ENCODE data around the gene PSMB10. TPM values are rescaled to one million over a fixed set of nuclear protein-coding genes. Genes with fewer than 3 reads are reported as not detected.

Gene PSMB10
- total RNA-seq, 1 experiment from 2014 or later: 62.2 TPM

DNA sequence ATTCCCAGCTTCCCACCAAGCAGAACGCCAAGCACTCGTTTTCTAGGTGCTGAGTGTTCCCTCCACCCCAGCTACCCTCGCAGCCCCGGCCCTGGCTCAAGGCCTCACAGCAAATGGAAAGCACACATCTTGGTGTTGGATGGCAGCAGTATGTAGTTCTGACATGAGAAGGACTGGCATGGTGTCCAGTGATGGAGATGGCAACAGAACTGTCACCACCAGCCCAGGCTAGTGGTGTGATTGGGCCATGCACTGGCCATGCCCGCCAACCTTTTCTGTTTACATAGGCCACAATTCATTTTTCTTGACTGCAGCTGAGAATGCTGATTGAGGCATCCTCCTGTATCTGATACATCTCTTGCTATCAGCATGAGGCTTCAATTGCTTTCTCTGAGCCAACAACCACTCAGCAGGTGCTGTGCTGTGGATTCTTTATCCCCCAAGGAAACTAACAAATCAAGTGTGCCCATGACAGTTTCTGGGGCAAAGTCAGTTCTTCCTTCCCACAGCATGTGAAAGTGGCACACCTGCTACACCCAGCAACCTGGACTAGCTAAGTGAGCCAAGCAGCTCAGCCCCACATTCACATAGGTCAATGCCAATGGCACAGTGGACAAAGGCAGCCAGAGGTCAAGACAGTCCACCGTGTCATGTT is 28.0 kb upstream of the PSMB10 start:
- DNase-seq (ENCODE audit: low read depth): no peak

DNA sequence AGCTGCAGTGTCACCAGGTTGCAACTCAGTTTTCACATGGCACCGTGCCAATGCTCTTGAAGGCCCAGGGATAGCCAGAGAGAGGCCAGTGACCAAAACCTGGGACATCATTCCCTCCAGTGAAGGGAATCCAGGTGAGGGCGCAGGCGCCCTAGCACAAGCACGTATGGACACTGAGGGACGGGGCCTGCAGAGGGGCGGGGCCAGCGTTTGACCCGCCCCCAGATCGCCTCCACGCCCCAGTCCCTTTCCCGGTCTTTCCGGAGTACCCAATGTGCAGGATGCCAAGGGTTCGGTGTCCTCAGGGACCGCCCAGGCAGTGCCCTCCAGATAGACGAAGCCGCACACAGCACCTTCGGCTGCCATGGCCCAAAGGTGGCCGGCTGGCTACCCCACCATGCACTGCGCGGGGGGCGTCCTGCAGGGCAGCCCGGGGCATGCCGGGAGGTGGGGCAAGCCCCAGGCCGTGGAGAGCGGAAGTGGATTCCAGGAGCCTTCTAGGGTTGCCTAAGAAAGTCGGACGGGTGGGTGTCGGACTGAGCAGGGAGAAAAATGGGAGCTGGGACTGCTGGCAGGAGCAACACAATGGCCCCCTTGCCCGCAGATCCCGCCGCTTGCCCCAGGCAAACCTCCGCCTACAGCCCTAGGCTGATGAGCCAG is 27.1 kb upstream of the PSMB10 start:
- no peak for DNase-seq (ENCODE audit: low read depth)

DNA sequence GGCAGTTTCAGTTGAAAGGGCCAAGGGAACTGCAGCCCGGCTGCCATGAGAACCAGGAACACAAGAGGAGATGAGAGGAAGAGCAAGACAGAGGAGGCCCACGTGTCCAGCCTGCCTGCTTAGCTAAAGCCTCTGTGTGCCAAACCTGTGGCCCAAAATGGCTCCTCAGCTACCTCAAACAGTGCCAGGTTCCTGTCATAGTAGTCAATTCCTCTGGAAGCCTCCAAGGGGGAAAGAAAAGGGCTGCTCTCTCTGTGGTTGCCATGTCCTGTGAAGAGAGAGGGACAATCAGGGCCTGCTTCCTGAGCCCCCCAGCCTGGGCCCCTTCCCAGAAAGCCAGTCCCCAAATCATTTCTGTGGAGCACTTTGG is 26.6 kb upstream of the PSMB10 start:
- no peak for DNase-seq (ENCODE audit: low read depth)

DNA sequence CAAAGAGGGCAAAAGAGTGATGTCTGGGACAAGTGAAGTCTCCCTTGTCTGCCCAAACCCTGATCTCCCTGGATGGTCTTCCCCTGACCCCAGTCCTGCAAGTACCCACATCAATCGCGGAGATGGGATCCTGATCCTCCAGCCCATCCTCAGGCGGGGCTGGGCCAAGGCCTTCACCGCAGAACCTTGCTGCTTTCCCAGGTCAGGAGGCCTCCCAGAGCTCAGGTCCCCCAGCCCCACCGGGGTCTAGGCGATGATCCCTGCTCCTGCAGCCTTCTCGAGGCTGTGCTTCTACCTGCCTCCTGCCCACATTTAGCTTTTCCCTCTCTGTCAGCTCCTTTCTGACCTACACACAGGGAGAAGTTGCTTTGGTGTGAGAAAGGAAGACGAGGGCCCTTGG is 25.5 kb upstream of the PSMB10 start:
- DNase-seq (ENCODE audit: low read depth): no peak

DNA sequence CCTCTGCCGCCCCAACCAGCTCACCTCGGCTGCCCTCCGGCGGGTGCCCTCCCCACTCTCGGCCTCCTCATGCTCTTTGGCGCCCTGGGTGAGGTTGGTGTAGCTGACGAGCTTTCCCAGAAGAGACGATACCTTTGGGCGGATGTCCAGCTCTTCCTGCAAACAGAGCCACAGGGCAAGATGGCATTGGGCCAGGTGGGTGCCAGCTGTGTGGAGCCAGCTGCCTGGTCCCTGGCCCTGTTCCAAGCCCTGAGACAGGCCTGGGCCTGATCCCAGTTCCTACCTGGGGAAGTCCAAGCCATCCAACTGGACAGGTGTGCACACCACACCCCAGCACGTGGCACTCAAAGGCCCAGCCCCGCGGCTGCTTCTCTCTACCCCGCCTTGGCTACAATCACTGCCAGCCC is 24.9 kb upstream of the PSMB10 start:
- no peak for DNase-seq (ENCODE audit: low read depth)

DNA sequence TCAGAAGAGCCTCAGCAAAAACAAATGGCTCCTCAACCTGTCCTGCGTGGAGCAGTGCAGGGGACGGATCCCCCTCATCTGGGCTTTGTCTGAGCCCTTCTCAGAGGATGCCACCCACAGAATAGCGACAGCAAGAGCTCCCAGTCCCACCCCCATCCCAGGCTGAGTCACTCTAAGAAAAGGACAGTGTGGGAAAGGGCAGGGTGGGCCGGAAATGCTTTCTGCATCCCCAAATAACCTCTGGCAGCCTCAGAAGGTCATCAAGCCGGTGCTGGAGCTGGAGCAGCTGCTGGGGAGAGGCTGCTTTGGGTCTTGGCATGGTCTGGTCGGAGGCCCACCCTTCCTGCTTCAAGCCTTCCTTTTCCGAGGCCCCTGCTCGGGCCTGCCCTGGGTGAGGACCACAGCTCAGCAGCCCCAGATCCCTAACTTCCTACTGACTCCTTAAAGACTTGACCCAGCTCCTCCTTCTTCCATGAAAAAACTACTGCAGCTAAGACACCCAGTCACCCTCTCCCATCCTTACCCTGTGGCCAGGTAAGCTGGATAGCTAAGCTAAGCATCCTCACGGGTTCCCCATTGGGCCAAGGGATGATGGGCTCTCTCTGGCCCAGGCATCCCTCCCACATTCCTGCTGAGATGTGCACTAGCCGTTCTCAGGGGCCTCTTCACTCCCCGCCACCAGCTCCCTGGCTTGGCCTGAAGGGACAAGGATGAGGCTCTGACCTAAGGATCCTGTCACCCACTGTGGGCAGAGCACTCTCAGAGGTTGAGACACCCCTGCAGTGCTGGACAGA is 23.1 kb upstream of the PSMB10 start:
- DNase-seq (ENCODE audit: low read depth): peak; percentile 75

DNA sequence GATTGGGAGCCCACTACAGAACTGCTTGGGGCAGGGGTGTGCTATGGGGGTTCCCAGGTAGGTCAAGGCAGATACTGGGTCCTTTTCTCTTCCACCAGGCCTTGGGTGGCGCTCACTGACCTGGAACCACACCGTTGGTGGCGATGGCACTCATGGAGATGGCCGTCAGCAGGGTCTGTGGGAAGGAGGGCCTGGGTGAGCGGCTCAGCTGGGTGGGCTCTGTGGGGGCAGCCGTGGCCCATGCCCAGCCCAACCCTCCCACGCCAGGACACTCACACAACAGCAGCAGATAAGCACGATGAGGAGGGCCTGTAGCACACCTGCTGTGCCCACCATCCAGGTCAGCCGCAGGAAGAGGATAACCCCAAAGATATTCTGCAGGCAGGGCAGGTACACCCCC is 21.0 kb upstream of the PSMB10 start:
- no peak for DNase-seq (ENCODE audit: low read depth)

DNA sequence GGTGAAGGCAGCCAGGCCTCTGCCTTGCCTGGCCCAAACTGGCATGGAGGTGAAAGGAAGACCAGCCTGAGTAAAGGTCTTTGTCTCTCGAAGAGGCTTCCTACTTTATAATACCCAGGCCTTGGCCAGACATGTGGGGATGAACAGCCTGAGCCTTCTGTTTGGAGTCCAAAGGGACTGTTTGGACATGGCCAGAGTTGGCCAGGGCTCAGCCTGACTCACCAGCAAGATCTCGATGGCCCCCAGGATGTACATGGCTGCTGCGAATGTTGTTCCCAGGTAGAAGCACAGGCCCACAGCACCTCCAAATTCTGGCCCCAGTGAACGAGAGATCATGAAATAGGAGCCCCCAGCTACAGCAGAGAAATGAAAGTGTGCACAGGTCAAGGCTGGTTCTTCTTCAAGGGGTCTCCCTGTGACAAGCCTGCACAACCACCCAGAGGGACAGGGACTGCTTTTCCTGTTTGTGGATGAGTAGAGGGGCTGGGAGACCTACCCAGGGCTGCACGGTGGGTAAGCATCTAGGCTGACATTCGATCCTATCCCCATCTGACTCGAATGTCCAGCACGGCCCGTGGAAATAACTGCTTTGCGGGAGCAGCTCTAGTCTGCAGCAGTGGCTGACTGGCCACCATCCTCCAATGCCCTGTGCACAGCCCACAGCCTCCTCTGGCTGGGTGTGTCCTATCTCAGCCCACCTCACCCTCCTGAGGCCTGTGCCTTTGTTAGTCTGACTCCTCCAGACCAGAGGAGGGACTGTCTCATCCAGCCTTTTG is 18.0 kb upstream of the PSMB10 start:
- no peak for DNase-seq (ENCODE audit: low read depth)

DNA sequence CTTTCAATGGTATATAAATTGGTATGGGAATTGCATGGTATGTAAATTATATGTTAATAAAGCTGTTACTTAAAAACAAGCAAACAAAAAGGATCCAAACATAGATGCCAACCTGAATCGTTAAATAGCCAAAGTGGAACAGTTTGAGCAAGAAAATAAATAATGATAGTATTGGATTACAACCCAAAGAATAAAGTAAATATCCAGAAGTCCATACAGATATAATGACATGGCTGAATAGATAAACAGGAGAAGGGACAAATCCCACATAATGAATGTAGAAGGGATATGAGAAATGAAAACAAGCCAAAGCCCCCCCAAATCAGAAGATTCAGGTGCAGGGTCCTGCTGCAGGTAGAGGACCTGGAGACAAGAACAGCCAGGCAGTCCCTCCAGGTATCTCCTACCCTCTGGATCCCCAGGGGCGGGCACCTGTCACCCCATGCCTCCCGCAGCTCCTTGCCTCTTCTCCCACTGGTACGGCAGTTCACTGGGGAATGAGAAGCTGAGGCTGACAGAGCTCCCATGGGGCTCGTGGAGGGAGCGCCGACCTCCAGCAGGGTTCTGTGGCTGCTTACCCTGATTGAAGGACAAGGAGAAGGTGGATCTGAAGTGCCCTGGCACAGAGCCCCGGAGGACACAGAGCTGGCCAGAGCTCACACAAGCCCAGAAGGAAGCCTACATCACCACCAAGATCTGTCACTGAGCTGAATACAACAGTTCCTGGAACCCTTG is 17.2 kb upstream of the PSMB10 start:
- no peak for DNase-seq (ENCODE audit: low read depth)

DNA sequence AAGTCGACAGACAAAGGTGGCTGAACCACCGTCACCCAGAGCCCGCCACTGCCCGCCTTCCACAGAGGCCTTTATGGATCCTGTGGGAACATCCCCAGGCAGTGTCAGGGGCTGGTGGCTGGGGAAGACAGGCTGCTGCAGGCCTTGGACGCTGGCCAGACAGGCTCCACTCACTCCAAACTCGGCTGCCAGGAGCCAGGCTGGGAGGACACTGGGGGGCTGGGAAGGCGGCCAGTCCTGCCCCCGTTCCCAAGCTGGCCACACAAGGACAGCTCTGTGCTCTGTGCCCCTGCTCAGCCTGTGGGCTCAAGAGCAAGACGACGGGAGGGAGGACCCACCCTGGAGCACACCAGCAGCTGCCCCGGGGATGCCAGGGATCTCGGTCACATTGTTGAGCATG is 14.8 kb upstream of the PSMB10 start:
- no peak for DNase-seq (ENCODE audit: low read depth)

DNA sequence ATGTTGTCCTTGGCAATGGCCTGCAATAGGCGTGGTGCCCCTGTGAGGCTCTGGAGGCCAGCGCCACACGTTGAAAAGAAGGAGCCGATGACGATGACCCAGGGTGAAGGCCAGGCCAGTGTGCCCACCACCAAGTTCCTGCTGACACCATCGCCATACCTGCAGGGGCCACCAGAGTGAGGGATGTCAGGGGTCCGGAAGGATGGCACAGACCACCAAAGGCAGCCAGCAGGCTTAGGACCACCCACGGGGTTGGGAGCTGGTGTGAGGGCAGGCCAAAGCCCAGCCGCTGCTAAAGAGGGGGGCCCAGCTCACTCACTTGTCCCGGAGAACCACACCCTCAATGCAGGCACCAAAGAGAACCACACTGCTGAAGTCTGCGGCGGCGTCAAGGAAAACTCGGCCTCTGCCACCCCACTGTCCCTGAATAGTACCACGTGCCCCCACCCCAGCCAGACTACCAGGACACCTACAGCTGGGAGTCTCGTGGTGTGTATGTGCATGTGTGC is 13.7 kb upstream of the PSMB10 start:
- DNase-seq (ENCODE audit: low read depth): no peak

DNA sequence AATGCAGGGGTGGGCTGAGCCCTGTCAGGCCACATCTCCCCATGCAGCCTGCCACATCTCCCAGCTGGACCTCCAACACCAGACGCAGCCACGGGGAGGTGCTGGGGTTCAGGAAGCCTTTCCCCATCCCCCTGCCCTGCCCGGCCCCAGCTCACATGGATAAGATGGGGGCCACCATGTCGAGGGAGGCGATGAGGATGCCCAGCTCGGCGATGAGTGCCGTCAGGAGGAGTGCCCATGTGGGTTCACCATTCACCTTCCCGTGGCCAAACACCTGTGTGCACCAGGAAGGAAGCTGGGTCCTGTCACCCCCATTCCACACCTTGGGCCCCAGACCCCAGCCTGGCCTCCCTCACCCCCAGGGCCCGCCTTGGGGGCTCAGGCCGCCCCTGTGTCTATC is 13.0 kb upstream of the PSMB10 start:
- DNase-seq (ENCODE audit: low read depth): no peak

DNA sequence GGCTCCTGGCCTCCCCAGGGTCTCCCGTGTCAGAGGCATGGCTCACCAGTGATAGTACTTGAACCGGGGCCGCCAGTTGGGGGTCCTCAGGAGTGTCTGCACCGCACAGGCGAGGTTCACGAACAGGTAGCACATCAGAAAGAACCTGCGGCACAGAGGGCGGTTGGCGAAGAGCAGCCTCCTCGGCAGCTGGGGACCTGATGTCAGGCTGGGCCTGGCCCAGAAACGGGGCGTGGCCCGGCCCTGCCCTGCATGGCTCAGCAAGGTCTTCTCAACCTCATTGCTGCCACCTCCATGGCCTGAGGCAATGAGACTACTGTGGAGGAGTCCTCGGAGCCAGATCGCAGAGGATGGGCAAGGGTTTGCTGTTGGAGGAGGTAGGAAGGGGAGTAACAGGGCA is 11.4 kb upstream of the PSMB10 start:
- DNase-seq (ENCODE audit: low read depth): no peak

DNA sequence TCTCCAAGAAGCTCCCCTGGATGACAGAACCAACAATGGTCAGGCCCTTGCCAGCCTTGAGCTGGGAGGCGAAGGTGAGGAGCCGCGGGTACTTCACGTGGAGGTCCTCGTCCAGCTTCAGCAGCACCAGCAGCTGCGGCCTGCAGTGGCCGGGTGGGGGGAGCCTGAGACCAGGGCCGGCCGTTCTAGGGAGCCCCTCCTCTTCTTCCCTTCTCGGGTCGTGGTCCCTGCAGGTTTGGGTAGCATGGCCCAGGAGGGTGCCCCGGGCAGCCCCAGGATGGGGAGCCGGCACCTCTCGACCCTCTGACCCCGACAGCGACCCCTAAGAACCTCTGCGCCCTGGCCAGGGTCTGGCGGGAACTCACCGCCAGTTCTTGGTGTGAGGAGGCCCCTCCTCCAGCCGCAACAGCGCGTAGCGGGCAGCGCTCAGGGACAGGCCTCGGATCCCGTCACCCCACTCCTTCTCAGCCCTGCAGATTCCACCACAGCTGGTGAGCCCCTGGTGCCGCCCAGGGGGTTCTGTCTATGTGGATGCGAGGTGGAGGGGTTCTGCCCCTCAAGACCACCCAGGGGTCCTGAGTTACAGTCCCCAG is 10.4 kb upstream of the PSMB10 start:
- no peak for DNase-seq (ENCODE audit: low read depth)

DNA sequence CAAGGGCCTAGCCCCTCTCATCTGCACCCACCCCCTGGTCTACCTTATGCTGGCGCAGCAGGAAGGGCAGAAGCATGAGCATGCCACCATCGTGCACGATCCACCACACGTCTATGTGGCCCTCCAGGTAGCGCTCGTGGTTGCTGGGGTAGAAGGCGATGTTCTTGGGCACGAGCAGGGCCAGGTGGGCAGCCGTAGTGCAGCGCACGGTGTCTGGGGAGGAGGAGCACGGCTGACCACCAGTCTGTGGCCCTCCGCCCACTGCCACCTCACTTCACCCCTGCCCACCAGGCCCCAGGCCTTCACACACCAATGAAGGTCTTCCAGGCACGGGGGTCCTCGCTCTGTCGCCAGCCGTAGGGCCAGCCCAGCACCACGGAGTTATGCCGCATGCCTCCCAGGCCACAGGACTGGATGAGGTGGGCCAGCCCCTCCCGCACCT is 9.5 kb upstream of the PSMB10 start:
- DNase-seq (ENCODE audit: low read depth): no peak

DNA sequence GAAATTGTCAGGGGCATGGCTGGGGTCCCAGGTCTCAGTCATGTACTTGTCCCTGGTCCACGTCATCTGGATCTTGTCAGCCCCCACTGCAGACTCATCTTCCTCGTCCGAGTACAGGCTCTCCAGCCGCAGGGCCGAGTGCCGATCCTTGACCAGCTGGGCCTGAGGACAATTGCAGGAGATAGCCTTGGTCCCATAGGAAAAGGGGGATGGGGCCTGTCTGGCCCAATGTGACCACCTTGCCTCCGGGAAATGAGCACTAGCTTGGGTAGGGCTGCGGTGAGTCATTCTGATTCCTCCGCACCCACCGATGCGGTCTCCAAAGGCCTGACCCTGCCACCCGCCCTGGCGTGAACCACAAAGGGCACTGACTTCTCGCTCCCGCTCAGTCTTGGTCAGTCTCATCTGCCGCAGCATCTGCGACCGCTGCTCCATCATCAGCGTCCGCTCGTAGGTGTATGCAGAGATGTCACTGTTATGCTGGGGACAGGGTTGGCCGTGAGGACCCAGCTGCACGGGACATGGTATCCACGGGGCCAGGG is 8.8 kb upstream of the PSMB10 start:
- DNase-seq (ENCODE audit: low read depth): no peak

DNA sequence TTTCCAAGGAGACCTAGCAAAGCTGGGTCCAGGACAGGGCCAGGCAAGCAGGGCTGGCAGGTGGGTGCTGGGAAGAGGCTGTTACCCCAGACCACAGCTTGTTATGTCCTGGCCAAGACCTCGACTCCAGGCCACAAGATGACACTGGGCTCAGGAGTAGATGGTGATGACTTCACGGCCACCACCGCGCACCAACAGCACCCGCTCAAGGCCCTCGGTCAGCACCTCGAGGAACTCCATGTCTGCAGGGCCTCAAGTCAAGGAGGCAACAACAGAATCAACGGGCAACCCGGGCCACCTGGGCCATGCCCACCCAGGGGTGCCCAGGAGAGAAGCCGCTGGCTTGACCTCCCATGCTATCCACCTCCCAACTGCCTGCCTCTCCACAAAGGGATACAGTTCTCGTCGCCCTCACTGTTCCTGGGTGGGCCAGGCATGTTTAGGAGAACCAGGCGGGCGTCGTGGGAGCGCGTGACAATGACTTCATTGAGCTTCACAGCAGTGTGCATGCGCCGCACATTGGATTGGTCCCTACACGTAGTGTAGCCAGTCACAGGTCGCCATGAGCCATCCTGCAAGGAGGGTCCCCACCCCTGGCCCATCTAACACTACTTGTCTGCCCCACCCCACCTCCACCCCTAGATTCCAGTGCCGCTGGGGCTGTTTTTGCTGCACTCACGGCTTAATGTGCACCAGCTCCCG is 8.2 kb upstream of the PSMB10 start:
- DNase-seq (ENCODE audit: low read depth): no peak

DNA sequence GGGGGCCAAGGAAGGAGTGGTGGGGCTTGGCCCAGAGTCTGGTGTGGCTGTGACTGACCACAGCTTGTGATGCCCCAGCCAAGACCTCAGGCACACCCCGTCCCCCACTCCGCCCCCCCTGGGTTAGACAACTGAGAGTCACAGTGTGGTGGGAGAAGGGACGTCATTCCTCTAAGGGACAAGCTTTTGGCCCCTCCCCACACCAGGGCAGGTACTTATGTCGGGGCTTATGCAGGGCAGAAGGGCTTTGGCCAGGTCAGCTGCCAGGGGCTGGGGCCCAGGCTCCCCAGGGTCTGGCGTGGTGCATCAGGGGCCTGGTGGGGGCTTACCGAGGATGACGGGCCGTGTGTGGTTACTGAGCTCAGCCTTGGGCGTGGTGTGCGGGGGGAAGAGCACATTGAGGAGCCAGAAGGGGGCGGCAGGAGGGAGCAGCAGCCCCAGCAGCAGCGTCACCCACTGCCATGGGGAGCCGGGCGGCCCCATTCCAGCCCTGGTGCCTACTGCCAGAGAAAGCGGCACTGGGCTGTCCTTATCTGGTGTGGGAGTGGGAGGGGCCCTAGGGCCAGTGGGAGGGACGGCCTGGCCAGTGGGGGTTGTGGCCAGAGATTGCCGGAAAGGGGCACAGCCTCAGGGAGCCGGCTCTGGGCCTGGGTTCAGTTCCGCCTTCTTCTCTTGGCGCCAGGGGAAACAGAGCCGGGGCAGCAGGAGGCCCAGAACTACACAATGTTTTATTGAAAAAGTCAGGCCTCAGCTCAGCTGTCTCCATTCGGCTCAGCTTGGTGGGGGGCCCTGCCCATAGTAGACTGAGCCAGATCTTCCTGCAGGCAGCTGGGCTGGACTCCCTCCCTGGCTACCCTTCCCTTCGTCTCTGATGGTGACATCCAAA is 7.2 kb upstream of the PSMB10 start, which contains the start of gene LCAT:
TSS of gene LCAT (minus strand) at position 502 of the 886 bp plus-strand sequence. CDS start at position 483, 19 bp downstream.
- no peak for DNase-seq (ENCODE audit: low read depth)
